Stimulated activated effector memory CD8-positive, alpha-beta T cell treated with anti-CD3 and anti-CD28 coated beads, Interleukin-12 subunit alpha, Interleukin-12 subunit beta, amount 100 ng/mL, for 72 hours (primary cell): ENCODE results near the gene ZNF385D.

Source experiments
- ATAC-seq: fragments of 150-1000 bp; cut with Tn5 transposase; 2 replicates; pipeline ENCODE4 v1.10.0; 2021
- DNase-seq, 2 donors: peaks; one replicate each; pipeline ENCODE4 v3.0.0; 2021 to 2022; ENCODE audit warnings: low spot score in 2 of 2
- H3K27ac Mint-ChIP-seq: one replicate; pipeline ENCODE4 v1.8.0; 2022; ENCODE audit warnings: mild to moderate bottlenecking, mixed read lengths
- H3K36me3 Mint-ChIP-seq: one replicate; pipeline ENCODE4 v1.8.0; 2022; ENCODE audit warnings: mild to moderate bottlenecking, mixed read lengths
- H3K4me1 Mint-ChIP-seq: one replicate; pipeline ENCODE4 v1.8.0; 2022; ENCODE audit warnings: mixed read lengths
- H3K4me3 Mint-ChIP-seq: one replicate; pipeline ENCODE4 v1.8.0; 2022; ENCODE audit warnings: mild to moderate bottlenecking, mixed read lengths
- H3K9me3 Mint-ChIP-seq: one replicate; pipeline ENCODE4 v1.8.0; 2022; ENCODE audit warnings: mixed read lengths

ZNF385D gene

GRCh38 chr3:21777821-21778220, 26.8 kb upstream of the ZNF385D start:
- H3K36me3 Mint-ChIP-seq, result no peaks in the 10 kb centered on the region
- H3K4me3 Mint-ChIP-seq, result no peak overlapping the region
- no peak for DNase-seq
- no peak overlapping the region for H3K27ac Mint-ChIP-seq
- no peak for ATAC-seq
- H3K4me1 Mint-ChIP-seq, result no peaks in the 10 kb centered on the region
- peaks cover 12% of the 10 kb centered on the region for H3K9me3 Mint-ChIP-seq

- H3K27ac Mint-ChIP-seq, result no peak overlapping the region
- ATAC-seq (no peak), DNase-seq (no peak)
- H3K9me3 Mint-ChIP-seq, result peaks cover 27% of the 10 kb centered on the region
- no peaks in the 10 kb centered on the region for H3K36me3 Mint-ChIP-seq
- H3K4me3 Mint-ChIP-seq, result no peak overlapping the region
- no peaks in the 10 kb centered on the region for H3K4me1 Mint-ChIP-seq
These were observed 15.0 kb upstream of the ZNF385D start for GRCh38 chr3:21766002-21766401.

GRCh38 chr3:21755896-21756295, 4.9 kb upstream of the ZNF385D start:
- DNase-seq (no peak), ATAC-seq (no peak)
- Mint-ChIP-seq H3K9me3 (peaks cover 8% of the 10 kb centered on the region), H3K4me3 (no peak overlapping the region), H3K4me1 (no peaks in the 10 kb centered on the region), H3K27ac (no peak overlapping the region), H3K36me3 (no peaks in the 10 kb centered on the region)

GRCh38 chr3:21754839-21755238, 3.8 kb upstream of the ZNF385D start:
- ATAC-seq, result no peak
- H3K36me3 Mint-ChIP-seq, result no peaks in the 10 kb centered on the region
- H3K4me3 Mint-ChIP-seq, result no peak overlapping the region
- no peaks in the 10 kb centered on the region for H3K4me1 Mint-ChIP-seq
- no peak for DNase-seq
- H3K9me3 Mint-ChIP-seq, result peaks cover 8% of the 10 kb centered on the region
- H3K27ac Mint-ChIP-seq, result no peak overlapping the region

GRCh38 chr3:21752749-21753347, 1.8 kb upstream of the ZNF385D start:
- no peaks in the 10 kb centered on the region for H3K4me1 Mint-ChIP-seq
- DNase-seq (no peak), ATAC-seq (no peak)
- H3K27ac Mint-ChIP-seq, result no peak overlapping the region
- no peak overlapping the region for H3K4me3 Mint-ChIP-seq
- peaks cover 8% of the 10 kb centered on the region for H3K9me3 Mint-ChIP-seq
- no peaks in the 10 kb centered on the region for H3K36me3 Mint-ChIP-seq

GRCh38 chr3:21751886-21752285, 876 bp upstream of the ZNF385D start:
- Mint-ChIP-seq H3K36me3 (no peaks in the 10 kb centered on the region), H3K27ac (no peak overlapping the region), H3K4me3 (no peak overlapping the region), H3K4me1 (no peaks in the 10 kb centered on the region), H3K9me3 (peaks cover 8% of the 10 kb centered on the region)
- ATAC-seq, result no peak
- no peak for DNase-seq

GRCh38 chr3:21750080-21750696, 822 bp downstream of the ZNF385D start:
- Mint-ChIP-seq H3K4me1 (no peaks in the 10 kb centered on the region), H3K36me3 (no peaks in the 10 kb centered on the region), H3K4me3 (no peak overlapping the region), H3K27ac (no peak overlapping the region), H3K9me3 (peaks cover 3% of the 10 kb centered on the region)
- DNase-seq, result no peak
- no peak for ATAC-seq

GRCh38 chr3:21747966-21748555, 2.9 kb downstream of the ZNF385D start:
- Mint-ChIP-seq H3K4me3 (no peak overlapping the region), H3K9me3 (peaks cover under 1% of the 10 kb centered on the region), H3K4me1 (no peaks in the 10 kb centered on the region), H3K27ac (no peak overlapping the region), H3K36me3 (no peaks in the 10 kb centered on the region)
- DNase-seq, result no peak
- ATAC-seq, result no peak

GRCh38 chr3:21747376-21747775, 3.6 kb downstream of the ZNF385D start:
- no peak for DNase-seq
- Mint-ChIP-seq H3K27ac (no peak overlapping the region), H3K36me3 (no peaks in the 10 kb centered on the region), H3K4me1 (no peaks in the 10 kb centered on the region), H3K9me3 (peaks cover 8% of the 10 kb centered on the region), H3K4me3 (no peak overlapping the region)
- no peak for ATAC-seq

- H3K36me3 Mint-ChIP-seq, result no peaks in the 10 kb centered on the region
- DNase-seq, result no peak
- no peak overlapping the region for H3K27ac Mint-ChIP-seq
These were observed 5.0 kb downstream of the ZNF385D start for GRCh38 chr3:21745966-21746365.

GRCh38 chr3:21744793-21745192, 6.2 kb downstream of the ZNF385D start:
- ATAC-seq, result no peak
- Mint-ChIP-seq H3K9me3 (peaks cover 12% of the 10 kb centered on the region), H3K27ac (no peak overlapping the region)

More at GRCh38 chr3:21745966-21746365, 5.0 kb downstream of the ZNF385D start:
- Mint-ChIP-seq H3K4me3 (no peak overlapping the region), H3K4me1 (no peaks in the 10 kb centered on the region), H3K9me3 (peaks cover 12% of the 10 kb centered on the region)
- no peak for ATAC-seq

GRCh38 chr3:21738935-21739702, 11.9 kb downstream of the ZNF385D start:
- H3K4me1 Mint-ChIP-seq, result no peaks in the 10 kb centered on the region
- ATAC-seq (no peak), DNase-seq (no peak)
- H3K27ac Mint-ChIP-seq, result no peak overlapping the region
- H3K4me3 Mint-ChIP-seq, result no peak overlapping the region
- peaks cover 15% of the 10 kb centered on the region for H3K9me3 Mint-ChIP-seq
- no peaks in the 10 kb centered on the region for H3K36me3 Mint-ChIP-seq

More at GRCh38 chr3:21744793-21745192, 6.2 kb downstream of the ZNF385D start:
- no peaks in the 10 kb centered on the region for H3K4me1 Mint-ChIP-seq
- DNase-seq, result no peak
- H3K4me3 Mint-ChIP-seq, result no peak overlapping the region
- H3K36me3 Mint-ChIP-seq, result no peaks in the 10 kb centered on the region

GRCh38 chr3:21738283-21738682, 12.7 kb downstream of the ZNF385D start:
- Mint-ChIP-seq H3K27ac (no peak overlapping the region), H3K9me3 (peaks cover 15% of the 10 kb centered on the region), H3K36me3 (no peaks in the 10 kb centered on the region), H3K4me3 (no peak overlapping the region), H3K4me1 (no peaks in the 10 kb centered on the region)
- ATAC-seq (no peak), DNase-seq (no peak)

- peaks cover 6% of the 10 kb centered on the region for H3K9me3 Mint-ChIP-seq
These were observed 16.3 kb downstream of the ZNF385D start for GRCh38 chr3:21734746-21735145.

GRCh38 chr3:21729888-21730459, 21.0 kb downstream of the ZNF385D start:
- Mint-ChIP-seq H3K4me3 (no peak overlapping the region), H3K4me1 (no peaks in the 10 kb centered on the region), H3K9me3 (peaks cover 10% of the 10 kb centered on the region), H3K36me3 (no peaks in the 10 kb centered on the region), H3K27ac (no peak overlapping the region)
- ATAC-seq (no peak), DNase-seq (no peak)

More at GRCh38 chr3:21734746-21735145, 16.3 kb downstream of the ZNF385D start:
- Mint-ChIP-seq H3K4me1 (no peaks in the 10 kb centered on the region), H3K27ac (no peak overlapping the region), H3K36me3 (no peaks in the 10 kb centered on the region), H3K4me3 (no peak overlapping the region)
- ATAC-seq, result no peak
- DNase-seq, result no peak
